ENCODE results near the gene C14orf93. TPM values are rescaled to one million over a fixed set of nuclear protein-coding genes. Genes with fewer than 3 reads are reported as not detected.
A peak's percentile ranks its signal among the peaks of the same experiment; 100 is the strongest.

Gene C14orf93
- total RNA-seq, 1 donor from 2014 or later, result 12.1 TPM

- no peak for DNase-seq
- peaks cover 4% of the 10 kb centered on the region for H3K9me3 Mint-ChIP-seq (ENCODE audit: unreplicated experiment)
- TF ChIP-seq CTCF (IDR thresholded peaks at IDR 0.05; ENCODE audit: partially characterized antibody, unreplicated experiment), result no peak
- peaks cover 13% of the 10 kb centered on the region for H3K27me3 Mint-ChIP-seq (ENCODE audit: unreplicated experiment)
- H3K36me3 Mint-ChIP-seq (ENCODE audit: unreplicated experiment), result no peaks in the 10 kb centered on the region
- no peak overlapping the region for H3K4me3 Mint-ChIP-seq (ENCODE audit: unreplicated experiment)
- no peak overlapping the region for H3K27ac Mint-ChIP-seq (ENCODE audit: unreplicated experiment)
- H3K4me1 Mint-ChIP-seq (ENCODE audit: low read depth, unreplicated experiment), result peaks cover 18% of the 10 kb centered on the region
Measured at GRCh38 chr14:22976620-22977433, 33.1 kb downstream of the C14orf93 start.

- Mint-ChIP-seq H3K4me1 (ENCODE audit: low read depth, unreplicated experiment) (peaks cover 18% of the 10 kb centered on the region), H3K4me3 (ENCODE audit: unreplicated experiment) (no peak overlapping the region), H3K9me3 (ENCODE audit: unreplicated experiment) (peaks cover 1% of the 10 kb centered on the region), H3K36me3 (ENCODE audit: unreplicated experiment) (no peaks in the 10 kb centered on the region), H3K27me3 (ENCODE audit: unreplicated experiment) (peaks cover 8% of the 10 kb centered on the region), H3K27ac (ENCODE audit: unreplicated experiment) (no peak overlapping the region)
- no peak for DNase-seq
- no peak for TF ChIP-seq CTCF (IDR thresholded peaks at IDR 0.05; ENCODE audit: partially characterized antibody, unreplicated experiment)
Measured at GRCh38 chr14:22974530-22975313, 35.2 kb downstream of the C14orf93 start.

DNA sequence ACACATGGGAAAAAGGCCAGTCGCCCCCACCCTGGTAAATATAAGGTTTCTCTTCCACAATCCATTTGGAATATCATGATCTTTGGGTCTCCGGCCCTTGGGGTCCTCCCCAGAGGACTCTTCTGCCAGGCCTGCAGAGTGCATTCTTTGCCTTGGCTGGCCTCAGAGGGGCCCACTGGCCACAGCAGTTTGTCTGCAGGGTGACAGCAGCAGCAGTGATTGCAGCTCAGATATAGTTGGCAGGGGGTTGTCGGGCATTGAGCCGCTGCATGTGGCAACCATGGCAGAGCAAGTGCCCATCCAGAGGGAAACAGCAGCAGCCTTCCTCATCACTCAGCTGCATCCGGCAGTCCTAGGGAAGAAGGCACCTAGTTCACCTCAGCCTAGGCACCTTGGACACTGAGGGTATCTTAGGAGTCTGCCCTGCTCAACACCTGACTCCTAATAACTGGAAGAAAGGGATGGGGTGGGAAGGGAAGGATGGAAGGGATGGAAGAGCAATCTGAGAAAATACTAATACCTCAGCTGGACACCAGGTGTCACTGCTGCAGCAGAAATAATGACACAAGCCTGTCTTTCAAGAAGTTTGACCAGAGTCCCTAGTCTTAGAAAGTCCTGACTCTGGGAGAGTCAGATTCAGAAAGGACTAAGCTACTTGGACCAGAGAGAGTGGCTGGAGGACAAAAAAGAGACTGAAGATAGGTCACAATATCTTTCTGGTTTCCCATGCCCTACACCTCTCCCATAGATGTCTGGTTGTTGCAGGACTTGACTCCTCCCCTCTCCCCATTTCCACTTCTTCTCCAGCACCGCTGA, 36.5 kb downstream of the C14orf93 start:
- peak; percentile 72 for TF ChIP-seq CTCF (IDR thresholded peaks at IDR 0.05; ENCODE audit: partially characterized antibody, unreplicated experiment)
- peaks cover 4% of the 10 kb centered on the region for H3K27me3 Mint-ChIP-seq (ENCODE audit: unreplicated experiment)
- H3K4me1 Mint-ChIP-seq (ENCODE audit: low read depth, unreplicated experiment), result peaks cover 14% of the 10 kb centered on the region
- H3K36me3 Mint-ChIP-seq (ENCODE audit: unreplicated experiment), result no peaks in the 10 kb centered on the region
- peaks cover 1% of the 10 kb centered on the region for H3K9me3 Mint-ChIP-seq (ENCODE audit: unreplicated experiment)
- no peak overlapping the region for H3K4me3 Mint-ChIP-seq (ENCODE audit: unreplicated experiment)
- DNase-seq, result peak; percentile 49
- H3K27ac Mint-ChIP-seq (ENCODE audit: unreplicated experiment), result no peak overlapping the region

GRCh38 chr14:22972313-22972930, 37.5 kb downstream of the C14orf93 start:
- Mint-ChIP-seq H3K4me1 (ENCODE audit: low read depth, unreplicated experiment) (peaks cover 8% of the 10 kb centered on the region), H3K27ac (ENCODE audit: unreplicated experiment) (no peak overlapping the region), H3K4me3 (ENCODE audit: unreplicated experiment) (no peak overlapping the region), H3K9me3 (ENCODE audit: unreplicated experiment) (peaks cover 1% of the 10 kb centered on the region), H3K27me3 (ENCODE audit: unreplicated experiment) (peaks cover 2% of the 10 kb centered on the region), H3K36me3 (ENCODE audit: unreplicated experiment) (no peaks in the 10 kb centered on the region)
- DNase-seq, result no peak
- no peak for TF ChIP-seq CTCF (IDR thresholded peaks at IDR 0.05; ENCODE audit: partially characterized antibody, unreplicated experiment)
